GM23248 (cell line): ENCODE measurements around the gene EDA.

ENCODE experiments used
- EZH2 ChIP-seq: fragments of 200-600 bp; sonication (generic); IDR thresholded peaks from 2 replicates; pipeline ENCODE4 v1.6.1; 2018; ENCODE audit warnings: antibody characterized with exemption, mild to moderate bottlenecking; ENCODE audit not compliant: insufficient read depth, poor library complexity, severe bottlenecking
- EZH2phosphoT487 ChIP-seq: fragments of 200-600 bp; sonication (generic); IDR thresholded peaks from 2 replicates; pipeline ENCODE4 v1.6.1; 2018; ENCODE audit warnings: antibody characterized with exemption, moderate library complexity, mild to moderate bottlenecking, low read depth; ENCODE audit not compliant: insufficient read depth

DNA sequence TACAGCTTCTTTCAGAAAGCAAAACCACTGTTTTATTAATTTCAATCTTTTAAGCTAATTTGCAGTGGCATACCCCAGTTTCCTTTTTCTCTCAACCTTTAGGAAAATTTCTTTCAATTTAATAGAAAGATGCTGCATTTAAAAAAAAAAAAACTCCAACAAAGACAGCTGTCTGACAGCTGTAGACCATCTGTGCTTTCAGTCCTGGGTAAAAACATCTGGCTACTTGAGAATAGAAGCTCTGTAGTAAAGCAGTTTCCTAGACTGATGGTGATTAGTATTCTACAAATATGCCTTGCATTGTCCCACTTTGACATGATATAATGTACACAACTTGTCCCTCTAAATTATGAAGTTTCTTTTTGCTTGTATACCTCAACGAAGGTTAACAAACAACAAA is 197.8 kb downstream of the EDA start:
- TF ChIP-seq EZH2 (no peak), EZH2phosphoT487 (no peak)
